Measurements from ENCODE around the gene SLC35A4.
"Not testable (repeated sequence)": the region's sequence is repeated elsewhere in the genome, so short reads cannot be mapped to it uniquely, and the experiment has no call there.

Gene SLC35A4

DNA sequence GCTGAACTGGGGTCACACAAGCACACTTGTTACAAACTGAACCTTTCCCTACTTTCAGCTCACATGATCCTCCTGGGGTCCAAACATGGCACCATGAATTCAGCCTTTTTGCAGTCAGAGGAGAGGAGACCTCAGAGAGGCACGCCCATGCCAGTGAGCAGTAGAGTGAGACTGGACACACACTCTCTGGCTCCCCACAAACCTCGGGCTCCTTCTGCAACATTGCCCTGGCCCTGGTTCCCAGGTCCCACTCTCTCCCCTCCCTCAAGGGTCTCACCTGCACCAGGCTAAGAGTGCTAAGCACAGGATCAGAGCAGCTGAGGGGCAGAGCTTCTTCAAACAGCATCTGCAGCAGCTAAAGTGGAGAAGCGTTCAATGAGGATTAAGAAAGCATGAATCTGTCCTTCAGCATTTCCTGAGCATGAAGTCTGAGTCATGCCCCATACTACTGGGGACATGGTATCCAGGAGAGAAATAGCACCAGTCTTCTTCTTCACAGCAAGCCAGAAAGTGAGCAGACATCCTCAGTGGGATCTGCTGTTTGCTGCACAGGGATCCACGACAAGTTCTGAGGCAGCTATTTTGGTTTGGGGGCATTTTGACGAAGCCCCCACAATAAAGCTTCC, 27.2 kb downstream of the SLC35A4 start:
- no peak for DNase-seq

- DNase-seq, result not testable (repeated sequence)
Observed at GRCh38 chr5:140593070-140593469, 28.4 kb downstream of the SLC35A4 start.

DNA sequence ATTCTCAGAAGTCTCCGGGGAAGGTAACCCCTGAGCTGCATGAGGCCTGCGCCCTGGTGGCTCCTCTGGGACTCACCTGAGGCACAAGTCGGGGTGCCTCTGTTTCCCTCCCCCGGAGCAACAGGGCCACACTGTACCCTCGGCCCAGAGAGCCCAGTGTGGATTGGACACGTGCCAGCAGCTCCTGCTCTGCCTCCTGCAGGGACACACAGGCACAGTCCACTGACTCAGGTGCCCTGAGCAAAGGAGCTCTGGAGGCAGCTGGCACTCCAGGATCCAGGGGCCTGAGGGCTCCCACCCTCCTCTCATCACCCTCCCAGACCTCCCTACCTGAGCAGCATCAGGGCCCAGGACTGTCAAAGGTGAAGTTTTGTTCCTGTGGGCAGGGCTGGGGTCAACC, 29.5 kb downstream of the SLC35A4 start:
- no peak for DNase-seq

DNA sequence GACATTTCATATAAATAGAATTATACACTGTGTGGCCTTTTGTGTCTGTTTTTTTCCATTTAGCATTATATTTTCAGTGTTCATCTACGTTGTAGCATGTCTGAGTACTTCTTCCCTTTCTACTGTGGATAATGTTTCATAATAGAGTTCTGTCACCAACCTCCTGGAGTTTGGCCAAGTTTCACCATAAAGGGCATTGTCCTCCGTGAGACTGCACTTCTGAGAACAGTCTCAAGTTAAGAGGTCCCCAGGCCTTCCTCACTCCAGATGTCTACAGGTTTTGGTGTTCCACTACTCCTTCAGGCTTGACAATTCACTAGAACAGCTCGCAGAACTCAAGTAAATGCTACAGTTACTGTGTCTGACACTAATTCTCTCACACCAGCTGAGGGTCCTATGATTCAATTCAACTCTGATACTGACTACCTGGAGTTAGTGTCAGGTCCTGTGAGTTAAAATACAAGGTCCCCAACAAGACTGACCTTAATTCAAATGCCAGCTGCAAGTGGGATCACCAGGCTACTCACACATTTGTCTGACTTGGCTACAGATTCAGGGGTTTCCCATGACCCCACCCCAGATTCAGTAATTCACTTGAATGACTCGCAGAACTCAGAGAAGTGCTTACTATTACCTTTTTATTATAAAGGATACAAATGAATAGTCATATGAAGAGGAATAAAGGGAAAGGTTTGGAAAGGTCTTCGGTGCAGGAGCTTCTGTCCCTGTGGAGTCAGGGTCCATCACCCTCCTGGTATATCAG, 31.1 kb downstream of the SLC35A4 start:
- peak; percentile 36 for DNase-seq

- no peak for DNase-seq
Observed at GRCh38 chr5:140596321-140596741, 31.7 kb downstream of the SLC35A4 start.

DNA sequence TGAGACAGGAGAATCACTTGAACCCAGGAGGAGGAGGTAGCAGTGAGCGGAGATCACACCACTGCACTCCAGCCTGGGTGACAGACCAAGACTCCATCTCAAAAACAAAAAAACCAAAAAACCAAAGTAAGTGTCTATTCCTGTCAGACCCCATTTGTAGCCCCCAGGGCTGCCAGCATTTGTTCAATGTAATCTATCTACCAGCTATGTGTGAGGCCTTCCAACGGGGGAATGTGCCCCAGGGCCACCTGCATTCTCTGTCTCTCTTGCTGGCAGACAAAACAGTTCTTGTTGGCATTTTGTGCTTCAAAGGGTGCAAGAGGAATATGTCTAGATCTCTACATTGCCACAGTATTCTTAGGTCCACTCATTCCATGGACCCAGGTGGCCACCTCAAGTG, 34.2 kb downstream of the SLC35A4 start:
- DNase-seq, result no peak

DNA sequence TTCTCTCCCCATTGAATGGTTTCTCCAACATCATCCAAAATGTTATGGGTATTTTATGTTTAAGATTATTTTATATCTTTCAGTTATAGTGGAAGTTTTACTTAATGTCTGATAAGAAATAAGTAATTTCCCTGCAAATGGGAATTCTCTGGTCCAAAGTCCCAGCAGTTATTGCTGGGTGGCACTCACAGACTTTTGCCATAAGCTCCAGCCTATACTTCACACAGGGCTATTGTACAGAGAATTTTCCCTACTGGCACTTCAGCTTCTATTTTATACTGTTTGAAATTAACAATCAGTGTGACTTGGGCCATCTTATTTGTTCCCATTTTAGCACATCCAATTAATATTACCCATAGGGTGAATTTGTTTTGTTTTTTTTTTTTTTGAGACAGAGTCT, 35.5 kb downstream of the SLC35A4 start:
- DNase-seq, result no peak

- peak; percentile 7 for DNase-seq
Observed at GRCh38 chr5:140602147-140602546, 37.5 kb downstream of the SLC35A4 start.

DNA sequence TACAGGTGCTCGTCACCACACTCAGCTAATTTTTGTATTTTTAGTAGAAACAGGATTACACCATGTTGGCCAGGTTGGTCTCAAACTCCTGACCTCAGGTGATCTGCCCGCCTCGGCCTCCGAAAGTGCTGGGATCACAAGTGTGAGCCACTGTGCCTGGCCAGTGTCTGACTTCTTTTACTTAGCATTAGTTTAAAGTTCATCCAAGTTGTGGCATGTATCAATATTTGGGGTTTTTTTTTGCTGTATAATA, 38.7 kb downstream of the SLC35A4 start:
- DNase-seq, result not testable (repeated sequence)

DNA sequence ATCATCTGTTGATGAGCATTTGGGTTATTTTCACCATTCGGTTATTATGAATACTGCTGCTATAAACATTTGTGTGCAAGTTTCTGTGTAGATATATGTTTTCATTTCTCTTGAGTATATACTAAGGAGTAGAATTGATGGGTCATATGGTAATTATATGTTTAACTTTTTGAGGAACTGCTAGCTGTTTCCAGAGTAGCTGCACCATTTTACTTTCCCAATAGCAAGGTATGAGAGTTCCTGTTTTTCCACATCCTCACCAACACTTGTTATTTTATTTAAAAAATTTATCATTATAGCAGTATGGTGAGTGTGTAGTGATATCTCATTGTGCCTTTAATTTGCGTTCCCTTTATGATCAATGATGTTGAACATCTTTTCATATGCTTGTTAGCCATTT, 39.1 kb downstream of the SLC35A4 start:
- DNase-seq, result no peak

DNA sequence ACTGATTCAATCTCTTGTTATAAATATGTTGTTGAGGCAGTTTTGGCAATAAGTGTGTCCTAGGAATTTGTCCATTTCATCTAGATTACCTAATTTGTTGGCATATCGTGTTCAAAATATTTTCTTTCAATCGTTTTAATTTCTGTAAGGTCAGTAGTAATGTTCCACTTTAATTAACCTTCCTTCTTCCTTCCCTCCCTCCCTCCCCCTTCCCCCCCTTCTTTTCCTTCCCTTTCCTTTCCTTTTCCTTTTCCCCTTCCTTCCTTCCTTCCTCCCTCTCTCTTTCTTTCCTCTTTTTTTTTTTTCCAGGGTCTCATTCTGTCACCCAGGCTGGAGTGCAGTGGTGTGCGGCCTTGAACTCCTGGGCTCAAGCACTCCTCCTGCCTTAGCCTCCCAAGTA, 41.3 kb downstream of the SLC35A4 start:
- no peak for DNase-seq

DNA sequence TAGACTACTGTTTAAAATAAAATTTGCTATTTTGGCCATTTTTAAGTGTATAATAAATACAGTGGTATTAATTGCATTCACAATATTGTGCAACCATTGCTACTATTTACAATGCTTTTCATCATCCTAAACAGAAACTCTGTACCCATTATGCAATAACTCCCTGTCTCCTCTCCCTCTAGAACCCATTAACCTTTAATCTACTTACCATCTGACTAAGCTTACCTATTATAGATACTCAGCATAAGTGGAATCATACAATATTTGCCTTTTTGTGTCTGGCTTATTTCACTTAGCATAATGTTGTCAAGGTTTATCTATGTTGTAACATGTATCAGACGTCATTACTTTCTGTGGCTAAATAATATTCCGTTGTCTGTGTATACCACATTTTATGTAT, 42.4 kb downstream of the SLC35A4 start:
- DNase-seq, result no peak

GRCh38 chr5:140608722-140609121, 44.1 kb downstream of the SLC35A4 start:
- no peak for DNase-seq

- DNase-seq, result peak; percentile 57
Observed at GRCh38 chr5:140609126-140609525, 44.5 kb downstream of the SLC35A4 start.

DNA sequence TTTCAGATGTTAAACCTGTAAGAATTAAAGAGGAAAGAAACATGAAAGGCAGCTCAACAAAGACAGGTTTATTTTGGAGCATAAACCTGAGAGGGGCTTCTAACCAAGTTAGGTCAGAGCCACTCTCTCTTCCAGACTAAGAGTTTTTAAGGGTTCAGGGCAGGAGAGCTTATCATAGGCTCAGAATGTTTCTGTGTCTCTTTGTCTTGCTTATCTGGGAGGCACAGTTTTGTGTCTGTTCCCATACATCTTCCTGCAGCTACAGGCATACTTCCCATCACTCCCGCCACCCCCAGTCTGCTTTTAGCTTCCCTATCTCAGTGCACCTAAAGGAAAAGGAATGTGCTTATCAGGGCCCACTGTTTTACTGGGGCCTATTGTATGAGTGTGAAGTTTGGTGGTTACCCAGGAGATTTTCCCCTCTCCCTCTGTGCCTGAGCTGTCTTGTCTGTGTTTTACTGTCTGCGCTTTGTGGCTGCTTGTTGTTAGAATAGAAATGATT, 46.4 kb downstream of the SLC35A4 start:
- DNase-seq, result peak; percentile 34

Measured in CD4-positive, alpha-beta T cell treated with Interferon gamma for 1 hour (primary cell).